Cerebellar cortex (tissue), 1 donor: Measurements from ENCODE around the gene CRIP2.

Experiments
- DNase-seq: peaks from one replicate; pipeline ENCODE4 v3.0.0-alpha.2; 2015; ENCODE audit warnings: low spot score

Gene CRIP2

DNA sequence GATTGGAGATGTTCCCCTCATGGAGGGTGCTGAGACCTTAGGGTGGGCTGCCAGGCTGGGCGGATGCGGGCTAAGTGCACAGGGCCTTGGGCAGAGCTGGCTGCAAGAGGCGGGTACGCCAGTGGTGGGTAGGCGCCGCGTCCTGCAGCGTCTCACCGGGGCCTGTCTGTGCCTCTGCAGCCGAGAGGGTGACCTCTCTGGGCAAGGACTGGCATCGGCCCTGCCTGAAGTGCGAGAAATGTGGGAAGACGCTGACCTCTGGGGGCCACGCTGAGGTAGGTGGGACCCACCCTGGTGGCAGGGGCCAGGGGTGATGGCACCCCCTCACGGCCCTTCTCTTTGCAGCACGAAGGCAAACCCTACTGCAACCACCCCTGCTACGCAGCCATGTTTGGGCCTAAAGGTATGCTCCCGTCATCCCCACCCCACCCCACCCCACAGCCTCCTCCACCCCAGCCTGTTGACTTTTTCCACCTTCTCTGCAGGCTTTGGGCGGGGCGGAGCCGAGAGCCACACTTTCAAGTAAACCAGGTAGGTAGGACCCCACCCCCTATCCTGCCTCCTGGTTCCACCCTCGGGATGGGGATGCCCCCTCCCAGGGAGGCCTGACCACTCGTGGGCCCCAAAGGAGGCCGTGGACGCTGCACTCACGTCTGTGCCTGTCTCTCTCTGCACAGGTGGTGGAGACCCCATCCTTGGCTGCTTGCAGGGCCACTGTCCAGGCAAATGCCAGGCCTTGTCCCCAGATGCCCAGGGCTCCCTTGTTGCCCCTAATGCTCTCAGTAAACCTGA, 13.6 kb downstream of the CRIP2 start:
- no peak for DNase-seq

DNA sequence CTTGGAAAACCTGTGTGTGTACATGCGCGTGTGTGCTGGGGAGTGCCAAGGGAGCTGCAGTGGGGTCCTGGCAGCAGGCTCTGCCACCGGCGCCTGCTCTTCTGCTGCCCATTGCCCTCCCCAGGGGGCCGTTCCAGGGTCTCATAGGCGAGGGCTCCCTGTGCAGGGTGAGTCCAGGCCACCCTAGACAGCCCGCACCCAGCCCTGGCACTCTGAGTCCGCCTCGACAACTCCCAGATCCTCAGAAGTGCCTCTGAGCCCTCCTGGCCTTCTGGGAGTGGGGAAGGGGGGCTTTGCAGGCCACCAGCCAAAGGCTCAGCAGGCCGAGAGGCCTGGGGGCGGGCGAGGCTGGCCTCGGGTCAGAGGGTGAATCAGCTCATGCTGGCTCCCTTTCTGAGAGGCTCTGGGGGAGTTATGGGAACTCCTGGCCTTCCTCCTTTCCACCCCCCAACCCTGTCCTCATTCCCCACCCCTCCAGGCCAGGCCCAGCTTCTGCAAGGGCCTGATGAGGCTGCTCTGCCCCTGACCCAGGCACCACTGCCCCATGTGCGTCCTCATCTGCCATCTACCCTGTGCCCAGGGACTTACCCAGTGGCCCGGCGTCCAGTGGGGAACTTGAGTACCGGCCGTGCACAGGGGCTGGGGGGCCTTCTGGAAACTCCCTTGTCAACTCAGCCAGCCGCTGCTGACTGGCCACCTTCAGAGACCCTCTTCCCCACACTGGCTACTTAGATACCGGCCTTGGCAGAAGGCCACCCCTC, 14.3 kb downstream of the CRIP2 start:
- DNase-seq, result no peak

DNA sequence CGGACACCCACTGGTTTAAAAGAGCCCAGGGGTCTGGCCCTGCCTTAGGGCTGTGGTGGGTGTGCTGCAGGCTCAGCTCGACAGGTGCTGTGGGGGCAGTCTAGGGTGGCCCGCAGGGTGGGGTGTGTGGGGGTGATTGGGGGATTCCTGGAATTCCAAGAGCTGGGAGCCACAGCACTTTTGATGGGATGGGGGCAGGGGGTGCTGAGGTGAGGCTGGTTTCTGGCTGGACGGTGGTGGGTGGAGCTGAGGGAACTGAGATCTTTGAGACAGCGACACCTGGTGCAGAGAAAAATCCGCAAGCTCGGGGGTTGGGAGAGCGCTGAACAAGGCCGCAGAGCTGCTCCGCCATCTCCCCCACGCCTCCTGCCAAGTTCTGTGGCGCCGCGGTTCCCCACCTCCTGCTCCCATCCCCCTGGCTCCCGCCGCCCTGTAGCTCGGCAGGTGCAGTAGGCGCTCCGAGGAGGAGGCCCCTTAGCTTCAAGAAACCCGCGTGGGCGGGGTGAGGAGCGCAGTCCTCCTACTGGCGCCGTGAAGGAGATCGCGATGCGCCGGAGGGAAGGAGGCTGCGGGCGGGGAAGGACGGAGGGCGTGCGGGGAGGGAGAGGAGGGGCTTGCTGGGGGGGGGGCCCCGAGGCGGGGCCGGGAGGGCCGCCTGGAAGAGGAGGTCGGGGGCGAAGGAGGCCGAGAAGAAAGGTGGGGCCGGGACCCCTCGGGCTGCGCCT, 15.1 kb downstream of the CRIP2 start:
- DNase-seq, result peak; percentile 93

DNA sequence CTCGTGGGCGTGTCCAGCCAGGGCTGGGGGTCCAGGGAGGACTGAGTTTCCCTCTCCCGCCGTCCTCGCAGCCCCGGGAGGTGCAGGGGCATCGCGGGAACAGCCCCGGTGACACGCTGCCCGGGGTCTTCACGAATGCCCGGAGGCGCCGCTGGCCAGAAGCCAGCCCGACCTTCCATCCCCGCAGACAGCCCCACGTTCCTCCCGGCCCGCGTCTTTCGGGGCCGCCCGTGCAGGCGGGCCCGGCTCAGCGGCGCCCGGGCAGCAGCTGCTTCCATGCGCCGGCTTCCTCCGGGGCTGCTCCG, 15.6 kb downstream of the CRIP2 start:
- no peak for DNase-seq

DNA sequence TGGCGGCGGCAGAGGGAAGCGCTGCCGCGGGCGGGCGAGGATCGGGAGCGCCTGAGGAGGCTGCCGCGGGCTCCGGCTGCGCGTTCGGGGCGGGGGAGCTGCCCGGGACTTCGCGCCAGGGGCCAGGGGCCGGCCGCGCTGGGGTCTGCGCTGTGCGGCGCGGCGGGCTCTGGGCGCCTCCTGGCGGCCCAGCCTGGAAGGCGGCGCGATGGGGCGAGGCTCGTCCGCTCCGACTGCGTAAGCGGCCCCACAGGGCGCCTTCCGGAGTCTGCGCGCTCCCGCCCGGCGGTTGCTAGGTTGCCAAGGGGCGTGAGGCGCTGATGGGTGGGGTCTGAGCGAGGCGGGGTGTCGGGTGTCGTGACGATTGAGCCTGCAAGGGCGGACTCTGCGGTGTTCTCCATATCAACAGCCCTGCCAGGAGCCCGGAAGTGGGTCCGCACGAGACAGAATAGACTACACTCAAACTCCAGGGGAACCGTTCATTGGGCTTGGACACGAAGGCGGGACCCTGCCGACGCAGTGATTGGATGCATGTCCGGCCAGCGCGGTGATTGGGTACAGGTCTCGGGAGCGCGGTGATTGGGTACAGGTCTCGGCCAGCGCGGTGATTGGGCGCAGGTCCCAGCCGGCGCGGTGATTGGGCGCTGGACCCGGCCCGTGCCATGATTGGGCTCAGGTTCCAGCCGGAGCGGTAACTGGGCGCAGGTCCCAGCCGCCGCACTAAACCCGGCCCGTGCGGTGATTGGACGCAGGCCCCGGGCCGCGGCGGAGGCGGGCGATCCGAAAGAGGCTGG, 16.1 kb downstream of the CRIP2 start, which contains the start of gene TEDC1:
TEDC1 (plus strand) TSS at position 675 of the 794 bp plus-strand sequence. CDS start 130 bp downstream, outside the sequence.
- DNase-seq, result peak; percentile 100

DNA sequence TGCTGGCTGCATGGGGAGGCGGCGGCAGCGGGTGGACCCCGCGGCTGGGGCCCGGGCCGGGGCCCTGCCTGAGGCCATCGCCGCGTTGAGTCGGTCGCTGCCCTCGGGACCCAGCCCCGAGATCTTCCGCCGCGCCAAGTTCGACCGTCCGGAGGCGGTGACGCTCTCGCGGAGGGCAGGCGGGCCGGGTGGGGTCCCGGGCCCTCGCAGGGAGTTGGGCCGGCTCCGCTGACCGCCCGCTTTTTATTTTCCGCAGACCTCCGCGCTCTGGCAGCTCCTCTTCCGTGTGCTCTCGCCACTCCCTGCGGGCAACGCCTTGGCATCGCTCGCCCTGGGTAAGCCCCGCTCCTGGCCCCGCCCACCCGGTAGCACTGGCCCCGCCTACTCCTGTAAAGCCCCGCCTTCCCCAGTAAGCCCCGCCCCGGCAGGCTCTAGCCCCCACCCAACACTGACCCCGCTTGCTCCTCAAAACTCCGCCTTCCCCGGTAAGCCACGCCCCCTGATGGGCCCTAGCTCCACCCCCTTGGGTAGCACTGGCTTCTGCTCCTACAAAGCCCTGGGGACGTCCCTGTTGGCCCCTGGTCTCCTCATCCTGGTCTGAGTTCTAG, 16.8 kb downstream of the CRIP2 start:
- peak; percentile 58 for DNase-seq

DNA sequence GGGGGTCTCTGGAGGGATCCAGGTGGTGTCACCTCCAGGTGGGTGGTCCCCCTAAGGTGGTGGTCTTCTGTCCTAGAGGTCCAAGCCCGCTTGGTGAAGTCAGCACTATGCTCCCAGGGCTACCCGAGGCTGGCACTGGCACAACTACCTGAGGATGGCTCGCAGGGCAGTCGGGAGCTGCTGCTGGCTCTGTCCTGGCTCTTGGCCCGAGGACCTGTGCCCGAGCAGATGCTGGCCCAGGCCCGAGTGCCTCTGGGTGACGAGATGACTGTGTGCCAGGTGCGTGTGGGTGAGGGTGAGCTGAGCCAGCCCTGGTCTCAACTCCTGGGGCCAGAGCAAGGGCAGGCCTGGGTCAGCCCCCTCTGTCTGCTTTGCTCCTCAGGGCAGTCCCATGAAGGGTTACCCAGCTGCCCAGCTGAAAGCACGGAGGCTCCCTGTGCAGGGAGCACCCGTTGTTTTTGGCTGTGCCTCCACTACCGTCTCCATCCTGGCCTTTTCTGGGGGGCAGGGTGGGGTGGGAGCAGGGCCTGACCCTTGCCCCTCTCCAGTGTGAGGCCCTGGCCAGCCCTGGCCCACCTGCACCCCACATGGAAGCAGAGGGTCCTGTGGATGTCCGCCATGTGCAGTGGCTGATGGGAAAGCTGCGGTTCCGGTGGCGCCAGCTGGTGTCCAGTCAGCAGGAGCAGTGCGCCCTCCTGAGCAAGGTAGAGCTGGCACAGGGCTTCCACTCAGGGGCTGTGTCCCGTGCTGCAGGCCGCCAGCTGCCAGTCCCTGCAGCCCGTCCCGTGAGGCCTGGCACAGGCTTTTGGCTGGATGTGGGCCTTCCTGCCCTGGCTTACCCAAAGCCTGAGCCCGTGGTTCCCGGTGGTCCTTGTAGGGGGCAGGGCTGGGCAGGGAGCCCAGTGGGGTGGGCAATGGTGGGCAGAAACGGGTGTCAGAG, 17.7 kb downstream of the CRIP2 start:
- DNase-seq, result no peak

DNA sequence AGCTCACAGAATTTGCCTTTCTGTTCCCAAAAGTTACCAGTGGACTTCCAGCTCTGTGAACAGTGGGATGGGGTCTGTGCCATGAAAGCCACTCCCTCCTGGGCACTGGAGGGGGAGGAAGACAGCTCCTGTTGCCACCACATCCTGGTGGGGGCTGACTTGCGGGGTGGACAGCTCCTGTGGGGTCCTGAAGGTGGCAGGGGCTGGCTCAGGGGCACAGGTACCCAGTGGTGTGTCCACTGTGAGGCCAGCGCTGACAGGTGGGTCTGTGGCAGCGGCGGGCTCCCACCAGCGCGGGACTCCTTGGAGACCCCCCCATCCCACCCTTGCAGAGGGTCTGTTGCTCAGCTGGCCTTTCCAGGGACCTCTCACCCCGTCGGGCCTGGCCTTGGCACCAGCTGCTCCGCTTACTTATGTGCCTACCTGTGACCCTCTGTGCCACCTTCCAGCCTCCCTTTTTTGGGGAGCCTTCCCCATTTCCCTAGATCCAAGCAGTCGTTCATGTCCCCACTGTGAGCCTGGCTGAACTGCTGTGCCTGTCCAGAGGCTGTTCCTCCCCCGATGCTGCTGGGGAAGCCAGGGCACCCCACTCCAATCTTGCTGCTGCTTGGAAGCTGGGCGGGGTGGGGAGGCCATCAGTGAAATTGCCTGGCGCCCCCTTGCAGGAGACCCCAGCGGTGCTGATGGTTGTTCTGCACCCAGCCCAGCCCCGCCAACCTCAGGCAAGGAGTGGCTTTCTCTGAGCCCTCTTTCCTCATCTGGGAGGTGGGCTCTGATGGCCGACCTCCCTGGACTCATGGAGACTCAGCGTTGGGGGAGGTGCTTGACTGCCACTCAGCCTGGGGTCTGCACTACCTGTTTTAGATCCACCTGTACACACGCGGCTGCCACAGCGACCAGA, 18.6 kb downstream of the CRIP2 start:
- no peak for DNase-seq

DNA sequence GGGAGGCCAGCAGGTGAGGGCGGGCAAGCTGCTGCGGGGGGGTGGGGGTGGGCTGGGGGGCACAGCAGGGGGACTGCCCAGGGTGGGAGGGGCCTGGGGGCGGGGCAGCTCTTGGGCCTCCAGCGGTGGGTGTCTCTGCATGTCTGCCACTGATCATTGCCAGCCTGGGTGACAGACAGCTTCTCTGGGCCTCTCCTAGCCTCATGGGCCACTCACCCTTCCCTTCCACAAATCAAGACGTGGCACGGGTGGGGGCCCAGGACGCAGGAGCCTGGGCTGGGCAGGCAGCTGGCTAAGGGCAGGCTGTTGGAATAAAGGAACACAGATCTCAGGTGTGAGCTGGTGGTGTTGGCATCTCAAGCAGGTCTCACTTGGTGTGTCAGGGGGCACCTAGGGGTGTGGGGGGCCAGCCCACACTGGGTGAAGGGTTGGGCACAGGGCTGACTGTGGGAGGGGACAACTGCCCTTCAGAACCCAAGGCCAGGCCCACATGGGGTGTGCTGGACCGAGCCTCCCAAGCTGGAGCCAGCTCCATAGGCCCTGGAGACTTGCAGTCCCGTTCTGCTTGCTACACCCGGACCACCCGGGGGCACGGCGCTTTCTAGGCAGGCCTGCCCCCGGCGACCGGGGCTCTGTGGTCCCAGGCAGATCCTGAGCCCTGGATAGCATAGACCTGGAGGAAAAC, 19.4 kb downstream of the CRIP2 start:
- DNase-seq, result no peak

DNA sequence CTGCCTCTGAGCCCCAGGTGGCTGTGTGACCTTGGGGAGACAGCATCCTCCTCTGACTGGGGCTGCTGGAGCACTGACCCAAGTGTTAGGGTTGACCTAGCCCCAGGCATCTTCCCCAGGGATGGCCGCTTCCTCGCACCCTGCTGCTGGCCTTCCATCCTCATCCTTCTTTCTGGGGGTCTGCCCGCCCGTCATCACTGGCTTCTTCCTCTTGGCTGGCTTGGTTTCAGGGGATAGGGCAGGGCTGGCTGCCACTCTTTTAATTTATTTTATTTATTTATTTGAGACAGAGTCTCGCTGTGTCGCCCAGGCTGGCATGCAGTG, 19.9 kb downstream of the CRIP2 start:
- no peak for DNase-seq

DNA sequence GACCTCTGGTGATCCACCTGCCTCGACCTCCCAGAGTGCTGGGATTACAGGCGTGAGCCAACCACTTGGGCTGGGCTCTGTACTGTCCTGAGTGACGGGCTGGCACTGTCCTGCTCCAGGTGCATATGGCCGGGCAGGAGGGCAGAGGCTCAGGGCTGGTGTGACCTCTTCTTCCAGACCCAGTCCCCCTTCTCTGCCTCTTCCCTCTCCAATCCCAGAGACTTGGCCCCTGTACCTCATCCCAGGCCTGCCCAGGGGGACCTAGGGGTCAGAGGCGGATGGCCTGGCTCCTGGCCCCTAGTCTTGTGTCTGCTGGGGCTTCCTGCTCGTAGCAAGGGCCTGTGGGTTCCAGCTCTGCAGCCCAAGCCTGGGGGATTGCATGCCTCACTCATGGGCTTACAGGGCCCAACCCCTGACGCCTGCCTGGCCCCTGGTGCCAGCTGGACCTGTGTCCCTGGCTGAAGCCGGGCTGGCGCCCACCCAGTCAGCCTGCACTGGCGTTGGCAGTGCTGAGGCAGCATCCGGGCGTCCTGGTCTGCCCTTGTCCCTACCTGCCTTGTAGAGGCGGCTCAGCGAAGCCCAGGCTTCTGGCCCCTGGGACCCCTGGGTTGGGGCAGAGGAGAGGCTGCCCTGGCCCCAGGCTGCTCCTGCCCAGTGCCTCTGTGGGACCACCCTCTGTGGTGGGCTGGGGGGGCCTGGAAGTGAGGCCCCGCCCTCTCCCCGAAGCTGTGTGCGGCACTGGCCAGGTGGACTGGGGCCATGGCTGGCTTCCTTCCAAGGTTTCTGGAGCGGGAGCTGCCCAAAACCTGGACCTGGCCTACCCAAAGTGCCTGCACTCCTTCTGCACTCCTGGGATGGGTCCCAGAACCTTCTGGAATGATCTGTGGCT, 20.7 kb downstream of the CRIP2 start:
- DNase-seq, result peak; percentile 48

DNA sequence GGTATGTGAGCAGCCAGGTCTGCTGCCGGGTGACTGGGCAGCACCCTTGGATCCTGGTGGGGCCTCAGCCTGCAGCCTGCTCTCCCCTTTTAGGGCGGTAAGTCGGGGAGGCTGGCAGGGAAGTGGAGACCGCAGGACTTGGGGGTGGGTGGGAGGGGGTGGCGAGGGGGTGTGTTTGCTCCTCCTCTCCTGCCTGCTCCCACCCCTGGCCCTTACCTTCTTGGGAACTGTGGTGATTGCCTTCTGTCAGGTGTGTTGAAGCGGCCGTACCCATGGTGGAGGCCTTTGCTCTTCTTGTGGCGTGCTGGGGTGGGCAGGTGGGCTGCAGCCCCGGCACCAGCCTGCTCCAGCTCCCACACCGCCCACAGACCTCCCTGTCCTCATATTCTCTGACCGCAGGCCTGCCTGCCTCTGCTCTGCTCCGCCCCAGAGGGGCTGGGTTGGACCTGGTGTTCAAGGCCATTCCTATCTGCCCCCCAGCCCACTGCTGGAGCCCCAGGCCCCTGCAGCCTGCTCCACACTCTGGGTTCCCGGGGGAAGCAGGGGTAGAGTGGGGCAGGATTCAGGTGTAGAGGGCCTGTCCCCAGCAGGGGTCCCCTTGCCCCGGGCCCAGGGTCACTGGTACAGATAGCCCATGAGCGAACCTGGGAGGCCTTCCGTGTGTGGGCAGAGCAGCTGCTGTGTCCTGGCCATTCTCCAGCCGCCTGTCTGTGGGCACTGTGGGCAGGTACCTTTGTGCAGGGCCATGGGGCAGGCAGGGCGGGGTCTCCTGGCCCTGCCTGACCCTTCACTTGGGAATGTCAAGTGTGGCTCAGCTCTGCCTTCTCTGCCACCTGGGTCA, 21.6 kb downstream of the CRIP2 start:
- DNase-seq, result no peak

DNA sequence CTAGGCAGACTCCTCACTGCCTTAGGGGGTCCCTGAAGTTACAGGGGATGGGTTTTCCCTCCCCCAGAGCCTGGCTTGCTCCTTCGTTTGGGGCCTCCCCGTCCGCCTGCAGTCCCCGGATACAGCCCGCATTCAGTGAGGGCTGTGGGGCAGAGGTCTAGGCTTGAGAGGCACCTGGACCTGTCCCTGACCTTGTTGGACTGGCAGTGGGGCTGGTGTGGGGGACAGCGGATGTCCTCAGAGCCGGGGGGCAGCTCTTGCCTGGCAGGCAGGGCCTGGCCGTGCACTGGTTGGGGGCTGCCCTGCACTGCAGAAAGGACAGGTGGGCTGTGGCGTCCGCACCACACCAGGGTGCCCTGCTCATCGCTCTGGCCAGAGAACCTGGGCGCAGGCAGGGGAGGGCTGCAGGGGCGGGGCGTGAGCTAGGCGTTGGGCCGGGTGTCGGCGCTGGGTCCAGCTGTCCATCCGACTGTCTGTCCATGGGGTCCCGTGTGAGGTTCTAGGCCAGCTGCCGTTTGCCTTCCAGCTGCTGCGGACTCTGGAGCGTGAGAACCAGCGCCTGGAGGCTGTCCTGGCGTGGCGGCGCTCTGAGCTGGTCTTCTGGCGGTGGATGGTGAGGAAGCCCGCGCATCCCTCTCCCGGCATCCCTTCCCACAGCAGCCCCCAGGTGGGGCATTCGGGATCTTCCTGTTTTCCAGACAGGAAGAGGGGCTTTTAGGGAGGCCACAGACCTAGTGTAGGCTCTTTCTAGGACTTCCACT, 22.4 kb downstream of the CRIP2 start:
- no peak for DNase-seq

DNA sequence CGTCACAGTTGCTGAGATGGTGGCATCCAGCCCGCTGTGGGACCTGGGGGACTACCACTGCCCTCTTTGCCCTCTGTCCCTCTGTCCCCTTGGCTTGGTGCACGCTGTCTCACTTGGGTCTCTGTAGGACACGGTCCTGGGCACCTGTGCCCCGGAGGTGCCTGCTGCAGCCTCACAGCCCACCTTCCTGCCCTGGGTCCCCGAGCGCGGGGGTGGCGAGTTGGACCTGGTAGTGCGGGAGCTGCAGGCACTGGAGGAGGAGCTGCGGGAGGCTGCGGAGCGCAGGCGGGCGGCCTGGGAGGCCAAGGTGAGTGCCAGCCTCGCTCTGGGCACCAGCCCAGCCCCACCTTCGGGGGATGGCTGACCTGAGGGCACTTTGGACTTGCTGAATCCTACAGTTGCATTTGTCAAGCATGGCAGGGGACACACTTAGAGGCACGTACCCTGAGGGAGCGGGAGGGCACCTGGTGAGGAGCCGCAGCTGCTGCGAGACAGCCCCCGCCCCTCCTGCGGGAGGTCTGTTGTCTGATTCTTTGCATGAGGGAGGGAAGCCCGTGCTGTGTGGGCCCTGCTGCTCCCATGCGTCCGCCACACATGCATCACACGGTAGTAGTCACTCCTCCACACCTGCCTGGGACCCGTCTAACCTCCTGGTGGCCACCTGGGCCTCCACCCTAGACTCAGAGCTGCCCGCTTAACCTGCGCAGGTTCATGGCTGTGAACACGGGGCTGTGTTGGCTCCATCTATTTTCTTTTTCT, 23.2 kb downstream of the CRIP2 start:
- no peak for DNase-seq

DNA sequence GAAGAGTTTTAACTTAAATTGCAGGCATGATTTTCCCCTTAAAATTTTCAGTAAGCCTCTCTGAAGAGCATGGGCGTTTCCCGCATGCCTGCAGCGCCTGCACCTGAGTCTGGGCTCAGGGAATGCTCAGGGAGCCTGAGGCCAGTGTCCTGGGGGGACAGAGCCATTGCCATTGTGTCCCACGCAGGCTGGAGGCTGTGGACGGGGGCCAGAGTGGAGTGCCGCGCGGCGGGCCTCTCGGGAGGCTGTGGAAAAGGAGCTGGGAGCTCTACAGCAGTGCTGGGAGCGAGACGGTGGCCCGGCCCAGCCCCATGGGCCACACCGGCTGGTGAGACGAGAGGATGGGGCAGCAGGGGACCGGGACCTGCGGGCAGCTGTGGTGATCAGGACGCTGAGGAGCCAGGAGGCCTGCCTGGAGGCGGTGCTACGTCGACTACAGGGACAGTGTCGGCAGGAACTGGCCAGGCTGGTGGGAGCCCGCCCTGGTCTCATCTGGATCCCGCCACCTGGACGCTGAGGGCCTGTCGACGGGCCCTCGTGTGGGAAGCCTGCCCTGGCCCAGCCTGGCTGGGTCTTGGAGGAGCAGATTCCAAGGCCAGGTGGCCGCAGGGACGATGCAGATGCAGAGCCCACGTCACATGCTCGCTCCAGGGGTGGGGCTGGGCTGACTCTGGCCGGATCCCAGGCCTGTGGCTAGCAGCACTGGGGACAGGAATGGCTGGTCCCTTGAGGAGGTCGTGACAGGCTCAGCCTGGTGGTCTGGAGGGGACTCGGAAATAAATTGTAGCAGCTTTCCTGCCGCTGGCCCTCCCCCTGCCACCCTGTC, 24.0 kb downstream of the CRIP2 start:
- no peak for DNase-seq
